GM12875 (cell line): ENCODE data around the gene HACD1.

Experiments
- H3K4me3 ChIP-seq: one replicate; pipeline ENCODE4 v1.5.1; 2011; ENCODE audit warnings: low read depth, low read length, control low read depth
- CTCF ChIP-seq: IDR thresholded peaks from 2 replicates; pipeline ENCODE4 v1.5.1; 2011; ENCODE audit warnings: low read depth, mild to moderate bottlenecking, control low read depth, inconsistent platforms, low read length, moderate library complexity, borderline replicate concordance; ENCODE audit not compliant: insufficient read depth

HACD1 gene

GRCh38 chr10:17585016-17585415 lies 32.2 kb downstream of the HACD1 start:
- no peak overlapping the region for H3K4me3 ChIP-seq
- no peak for TF ChIP-seq CTCF

GRCh38 chr10:17580885-17581284 lies 36.3 kb downstream of the HACD1 start:
- TF ChIP-seq CTCF: no peak
- H3K4me3 ChIP-seq: no peak overlapping the region

DNA sequence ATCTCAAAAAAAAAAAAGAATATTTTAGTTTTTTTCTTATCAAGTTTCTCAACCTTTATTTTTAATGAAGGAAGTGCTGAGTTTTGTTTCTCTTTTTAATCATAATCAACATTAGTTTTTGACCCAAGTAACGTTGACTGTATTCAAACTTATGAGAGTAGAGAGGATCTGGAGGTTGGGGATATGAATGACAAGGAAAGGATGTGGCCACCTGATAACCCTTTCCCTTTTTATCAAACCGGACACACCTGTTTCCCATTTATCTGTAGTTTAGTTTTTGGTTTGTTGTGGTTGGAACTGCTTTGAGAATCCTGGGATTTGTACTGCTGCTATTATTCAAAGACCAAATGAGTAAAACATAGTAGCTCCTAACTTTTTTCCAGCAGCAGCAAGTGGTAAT lies 38.6 kb downstream of the HACD1 start:
- no peak for TF ChIP-seq CTCF
- H3K4me3 ChIP-seq: no peak overlapping the region

DNA sequence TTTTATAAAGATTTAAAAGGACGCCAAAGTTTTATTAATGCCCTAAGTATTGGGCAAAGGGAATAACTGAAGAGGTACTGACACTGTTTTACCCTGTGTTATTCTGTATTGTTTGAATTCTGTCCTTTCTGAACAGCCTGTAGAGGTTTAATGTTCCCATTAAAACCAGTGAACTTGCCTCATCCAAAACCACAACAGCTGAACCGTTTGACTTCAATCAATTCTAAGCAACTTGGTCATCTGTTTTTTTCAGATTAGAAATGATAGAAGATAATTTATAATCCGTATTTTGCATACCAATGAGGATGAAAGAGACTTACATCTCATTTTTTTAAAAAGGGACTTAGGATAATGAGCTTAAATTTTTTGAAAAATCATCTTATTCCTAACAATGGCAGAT lies 40.4 kb downstream of the HACD1 start:
- TF ChIP-seq CTCF: no peak
- no peak overlapping the region for H3K4me3 ChIP-seq

DNA sequence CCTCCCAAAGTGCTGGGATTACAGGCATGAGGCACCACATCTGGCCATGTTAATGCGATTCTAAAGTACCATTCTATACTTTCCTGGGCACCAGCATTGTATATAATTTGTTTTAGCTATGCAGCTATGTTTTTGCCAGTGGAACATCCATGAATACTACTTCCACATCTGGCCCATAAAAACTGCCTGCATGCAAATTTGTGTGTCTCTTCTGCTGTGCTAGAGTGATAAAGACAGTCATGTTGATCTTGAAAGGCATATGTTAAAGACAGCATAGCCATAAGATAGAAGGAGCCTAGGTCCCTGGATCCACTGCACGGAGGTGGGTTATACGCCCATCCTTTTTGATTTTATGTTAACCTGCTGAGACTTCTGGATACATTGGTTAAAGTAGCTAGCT lies 52.3 kb downstream of the HACD1 start:
- H3K4me3 ChIP-seq: no peak overlapping the region
- no peak for TF ChIP-seq CTCF

DNA sequence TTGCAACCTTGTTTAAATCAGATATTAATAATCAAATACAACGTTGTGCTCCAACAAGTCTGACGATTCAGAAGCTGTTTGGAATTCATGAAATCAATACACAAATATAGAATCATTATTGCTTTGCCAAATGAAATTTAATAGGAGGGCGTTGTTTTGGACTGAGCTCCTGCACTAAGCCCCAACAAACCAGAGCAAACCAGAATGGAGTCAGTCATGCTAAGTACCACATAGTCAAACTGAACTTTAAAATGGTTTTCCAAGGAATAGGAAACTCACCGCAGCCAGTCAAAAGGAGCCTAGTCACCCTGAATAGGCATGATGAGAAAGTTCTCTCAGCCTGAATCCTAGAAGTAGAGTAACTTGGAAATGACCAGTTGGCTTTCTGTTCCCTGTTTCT lies 53.7 kb downstream of the HACD1 start:
- TF ChIP-seq CTCF: no peak
- H3K4me3 ChIP-seq: no peak overlapping the region

DNA sequence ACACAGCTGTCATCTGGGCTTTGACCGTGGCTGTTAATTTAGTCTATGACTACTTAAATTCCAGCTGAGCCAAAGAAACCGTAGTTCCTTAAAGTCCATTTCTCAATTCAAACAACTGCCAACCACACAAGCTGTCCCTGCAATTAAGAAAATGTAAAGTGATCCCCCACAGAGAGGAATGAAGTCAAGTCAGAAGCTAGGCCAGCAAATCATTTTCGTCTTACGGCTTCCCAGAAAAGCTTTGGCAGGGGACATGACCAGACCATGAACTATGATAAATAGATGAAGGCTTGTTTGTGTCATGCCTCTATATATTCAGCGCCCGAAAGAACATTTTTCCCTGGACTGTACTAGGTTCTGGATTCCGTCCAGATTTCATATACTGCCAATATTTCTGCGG lies 54.6 kb downstream of the HACD1 start:
- TF ChIP-seq CTCF: no peak
- no peak overlapping the region for H3K4me3 ChIP-seq
